Keratinocyte (primary cell): ENCODE data around the gene WDR70. TPM values are rescaled to one million over a fixed set of nuclear protein-coding genes. Genes with fewer than 3 reads are reported as not detected.

ENCODE experiments used
- DNase-seq: peaks from one replicate; pipeline ENCODE4 v3.0.0-alpha.2; 2011; ENCODE audit warnings: low read depth, missing footprints, low spot score
- FAIRE-seq: peaks from 2 replicates; lab custom pipeline; 2011; peaks lifted over from hg19 to GRCh38; lab: Jason Lieb, UNC
- H2AFZ ChIP-seq: 2 replicates; pipeline ENCODE4 v1.6.0; 2012; ENCODE audit warnings: low read length, control low read depth, inconsistent platforms; ENCODE audit not compliant: control insufficient read depth
- H3K27ac ChIP-seq: 2 replicates; pipeline ENCODE4 v1.5.1; 2011; ENCODE audit warnings: low read length; ENCODE audit not compliant: control insufficient read depth, insufficient read depth
- H3K27me3 ChIP-seq: 3 replicates; pipeline ENCODE4 v1.6.0; 2011; ENCODE audit warnings: low read length; ENCODE audit not compliant: control insufficient read depth, insufficient read depth; ENCODE audit errors: extremely low read depth
- H3K36me3 ChIP-seq, 2 experiments: 2 replicates in 1 of 2; 3 replicates in 1 of 2; pipeline ENCODE4 v1.5.1; 2011; ENCODE audit warnings: low read length in 2 of 2, mild to moderate bottlenecking in 1 of 2; ENCODE audit not compliant: control insufficient read depth in 2 of 2, insufficient read depth in 2 of 2; ENCODE audit errors: extremely low read depth in 1 of 2
- H3K4me1 ChIP-seq: 3 replicates; pipeline ENCODE4 v1.5.1; 2011; ENCODE audit warnings: low read length; ENCODE audit not compliant: control insufficient read depth, insufficient read depth; ENCODE audit errors: extremely low read depth
- H3K4me2 ChIP-seq: 3 replicates; pipeline ENCODE4 v1.6.0; 2011; ENCODE audit warnings: low read depth, low read length; ENCODE audit not compliant: control insufficient read depth, insufficient read depth; ENCODE audit errors: extremely low read depth
- H3K4me3 ChIP-seq, 3 experiments: fragments of 200-600 bp in 1 of 3; sonication (generic) in 1 of 3; 2 replicates in 2 of 3; 3 replicates in 1 of 3; pipeline ENCODE4 v1.5.1; 2011 to 2016; ENCODE audit warnings: low read length in 3 of 3, mild to moderate bottlenecking in 3 of 3, control low read depth in 2 of 3, inconsistent platforms in 1 of 3, low read depth in 1 of 3, mixed read lengths in 1 of 3, mixed run types in 1 of 3, moderate library complexity in 1 of 3; ENCODE audit not compliant: control insufficient read depth in 2 of 3, insufficient read depth in 2 of 3; ENCODE audit errors: extremely low read depth in 1 of 3
- H3K79me2 ChIP-seq: 2 replicates; pipeline ENCODE4 v1.6.0; 2012; ENCODE audit warnings: low read length; ENCODE audit not compliant: control insufficient read depth, insufficient read depth
- H3K9ac ChIP-seq: 3 replicates; pipeline ENCODE4 v1.6.0; 2011; ENCODE audit warnings: low read length; ENCODE audit not compliant: control insufficient read depth, insufficient read depth; ENCODE audit errors: extremely low read depth
- H3K9me1 ChIP-seq: 3 replicates; pipeline ENCODE4 v1.6.0; 2011; ENCODE audit warnings: low read length; ENCODE audit not compliant: control insufficient read depth, insufficient read depth; ENCODE audit errors: extremely low read depth
- H3K9me3 ChIP-seq: 2 replicates; pipeline ENCODE4 v1.5.1; 2012; ENCODE audit warnings: low read depth, low read length; ENCODE audit not compliant: control insufficient read depth
- H4K20me1 ChIP-seq: 3 replicates; pipeline ENCODE4 v1.6.0; 2011; ENCODE audit warnings: low read length; ENCODE audit not compliant: control insufficient read depth, insufficient read depth; ENCODE audit errors: extremely low read depth
- CTCF ChIP-seq, 3 experiments: IDR thresholded peaks in 1 of 3; conservative IDR thresholded peaks in 1 of 3; optimal IDR thresholded peaks in 1 of 3; 2 replicates in 2 of 3; 3 replicates in 1 of 3; pipeline versions ENCODE3 to v1.5.1; 2011; ENCODE audit warnings: low read length in 3 of 3, mild to moderate bottlenecking in 3 of 3, moderate library complexity in 2 of 3, control low read depth in 1 of 3, inconsistent platforms in 1 of 3; ENCODE audit not compliant: insufficient read depth in 2 of 3; ENCODE audit errors: extremely low read depth in 1 of 3
- EZH2 ChIP-seq: IDR thresholded peaks from one replicate; pipeline ENCODE4 v1.6.1; 2012; ENCODE audit warnings: inconsistent platforms, mild to moderate bottlenecking, low read length, moderate library complexity
- dilution Hi-C: fragments of 300-500 bp; cut with MboI; formaldehyde crosslinking; loops from one replicate; pipeline ENCODE4 v1.7.0; 2020; ENCODE audit warnings: low sequenced_read_pairs; ENCODE audit not compliant: extremely low pct_ligation_motif_present
- polyA plus RNA-seq, 5 experiments: library from polyadenylated mRNA; depleted of rRNA in 3 of 5; stranded (reverse) in 3 of 5; stranded (forward) in 1 of 5; unstranded in 1 of 5; fragments of >200 nt; gene quantifications; 1 replicate in 1 of 5; 2 replicates in 3 of 5; 3 replicates in 1 of 5; pipeline versions ENCODE4 v1.2.1 to v1.2.3, GENCODE V29; 2011 to 2012; ENCODE audit warnings: missing spikeins in 2 of 5, low read depth in 1 of 5, low replicate concordance in 1 of 5

The WDR70 gene
- polyA plus RNA-seq, 1 donor (not counting 4 experiments of a cell fraction or from before 2014, with no cell fraction given) = 25.1 TPM

DNA sequence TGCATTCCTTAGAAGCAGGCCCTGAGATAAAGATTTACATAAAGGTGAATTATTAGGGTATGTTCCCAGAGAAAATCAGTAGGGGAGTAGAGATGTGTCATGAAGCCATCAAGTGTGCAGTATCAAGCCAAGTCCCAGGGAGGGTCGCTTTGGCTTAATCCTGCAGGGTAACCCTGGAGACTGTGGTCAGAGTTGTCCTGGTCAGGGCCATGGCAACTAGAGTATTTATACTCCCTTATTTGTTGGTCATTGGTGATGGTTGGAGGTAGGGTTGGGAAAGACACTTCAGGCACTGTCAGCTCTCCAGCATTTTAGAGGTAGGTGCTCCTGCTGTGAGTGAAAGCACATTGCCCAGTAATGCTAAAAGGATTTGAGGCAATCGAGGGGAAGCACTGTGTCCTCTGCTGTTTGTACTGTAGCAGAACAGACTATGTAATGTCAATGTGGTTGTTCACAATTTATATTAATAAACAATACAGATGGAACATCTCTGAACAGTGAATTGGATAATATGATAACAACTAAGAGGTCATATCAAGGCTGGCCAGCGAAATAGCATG lies 351.9 kb downstream of the WDR70 start:
- H2AFZ ChIP-seq = no peak overlapping the region
- no peaks in the 10 kb centered on the region for H3K9me1 ChIP-seq
- H3K27ac ChIP-seq = no peak overlapping the region
- no peak for DNase-seq
- no peaks in the 10 kb centered on the region for H3K9me3 ChIP-seq
- TF ChIP-seq EZH2 = no peak
- no peak overlapping the region for H3K4me3 ChIP-seq
- no peaks in the 10 kb centered on the region for H3K79me2 ChIP-seq
- FAIRE-seq = no peak
- H3K4me2 ChIP-seq = no peak overlapping the region
- H3K4me1 ChIP-seq = no peaks in the 10 kb centered on the region
- no peak overlapping the region for H3K9ac ChIP-seq
- dilution Hi-C loops = no loop called here
- H3K36me3 ChIP-seq = no peaks in the 10 kb centered on the region
- no peaks in the 10 kb centered on the region for H4K20me1 ChIP-seq
- no peaks in the 10 kb centered on the region for H3K27me3 ChIP-seq

DNA sequence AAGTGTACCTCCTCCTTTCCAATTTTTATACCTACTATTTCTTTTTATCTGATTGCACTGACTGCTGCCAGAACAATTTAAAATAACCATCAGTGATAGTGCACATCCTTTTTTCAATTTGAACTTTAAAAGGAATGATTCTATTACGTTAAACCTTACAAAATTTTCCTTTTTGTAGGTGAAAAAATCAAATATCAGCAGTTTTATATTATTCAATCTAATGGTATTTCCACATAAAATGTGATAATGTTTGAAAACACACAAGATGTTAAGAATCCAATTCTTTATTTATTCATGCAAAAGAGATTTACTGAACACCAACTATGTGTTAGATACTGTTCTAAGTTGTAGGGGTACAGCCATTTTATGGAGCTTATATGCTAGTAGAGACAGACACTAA lies 355.0 kb downstream of the WDR70 start:
- H3K36me3 ChIP-seq = no peaks in the 10 kb centered on the region
- no peaks in the 10 kb centered on the region for H4K20me1 ChIP-seq
- dilution Hi-C loops = no loop called here
- FAIRE-seq (no peak), DNase-seq (no peak)
- H3K9me3 ChIP-seq = no peaks in the 10 kb centered on the region
- no peak overlapping the region for H3K4me2 ChIP-seq
- H3K27ac ChIP-seq = no peak overlapping the region
- H3K4me3 ChIP-seq = no peak overlapping the region
- no peaks in the 10 kb centered on the region for H3K79me2 ChIP-seq
- no peaks in the 10 kb centered on the region for H3K27me3 ChIP-seq
- peaks cover 11% of the 10 kb centered on the region for H3K4me1 ChIP-seq
- no peaks in the 10 kb centered on the region for H3K9me1 ChIP-seq
- H2AFZ ChIP-seq = no peak overlapping the region
- TF ChIP-seq EZH2 (no peak), CTCF (optimal IDR thresholded peaks at IDR 0.05 in 1 of 3, IDR thresholded peaks at IDR 0.05 in 1 of 3, conservative IDR thresholded peaks at IDR 0.05 in 1 of 3; ENCODE audit: extremely low read depth in 1 of 3, insufficient read depth in 2 of 3, low read length in 3 of 3) (no peak)
- no peak overlapping the region for H3K9ac ChIP-seq
